ENCODE measurements around the gene DNASE1L2.
A peak's percentile ranks its signal among the peaks of the same experiment; 100 is the strongest.

DNASE1L2 gene

GRCh38 chr16:2276368-2277195 is 40.3 kb downstream of the DNASE1L2 start:
- CTCF ChIA-PET: no interaction called here
- H3K4me3 ChIP-seq (ENCODE audit: low read depth, low read length): no peak overlapping the region
- TF ChIP-seq SP3 (tag by site-specific recombination; IDR thresholded peaks at IDR 0.05): no peak
- TF ChIP-seq ZFHX2 (tag by site-specific recombination; conservative IDR thresholded peaks at IDR 0.05): 0 out of 2 replicates have a peak, but pooled peaks have one; percentile 15
- 0 out of 2 replicates have a peak, but pooled peaks have one; percentile 20 for TF ChIP-seq ZNF341 (tag by site-specific recombination; IDR thresholded peaks at IDR 0.05; ENCODE audit: low read depth)
- H3K27ac ChIP-seq (ENCODE audit: extremely low read depth, low read depth, low read length): no peak overlapping the region
- H3K36me3 ChIP-seq (ENCODE audit: control insufficient read depth in 2 of 2, insufficient read depth in 1 of 2, low read length in 2 of 2): peaks cover 0 to 14% of the 10 kb centered on the region in 2 experiments; a peak in 1 of 3 replicates
- H3K4me1 ChIP-seq (ENCODE audit: control insufficient read depth, insufficient read depth, low read length): no peaks in the 10 kb centered on the region
- H3K9me3 ChIP-seq (ENCODE audit: control insufficient read depth, insufficient read depth, low read depth, low read length): no peaks in the 10 kb centered on the region
- POLR2A ChIA-PET: no interaction called here

DNA sequence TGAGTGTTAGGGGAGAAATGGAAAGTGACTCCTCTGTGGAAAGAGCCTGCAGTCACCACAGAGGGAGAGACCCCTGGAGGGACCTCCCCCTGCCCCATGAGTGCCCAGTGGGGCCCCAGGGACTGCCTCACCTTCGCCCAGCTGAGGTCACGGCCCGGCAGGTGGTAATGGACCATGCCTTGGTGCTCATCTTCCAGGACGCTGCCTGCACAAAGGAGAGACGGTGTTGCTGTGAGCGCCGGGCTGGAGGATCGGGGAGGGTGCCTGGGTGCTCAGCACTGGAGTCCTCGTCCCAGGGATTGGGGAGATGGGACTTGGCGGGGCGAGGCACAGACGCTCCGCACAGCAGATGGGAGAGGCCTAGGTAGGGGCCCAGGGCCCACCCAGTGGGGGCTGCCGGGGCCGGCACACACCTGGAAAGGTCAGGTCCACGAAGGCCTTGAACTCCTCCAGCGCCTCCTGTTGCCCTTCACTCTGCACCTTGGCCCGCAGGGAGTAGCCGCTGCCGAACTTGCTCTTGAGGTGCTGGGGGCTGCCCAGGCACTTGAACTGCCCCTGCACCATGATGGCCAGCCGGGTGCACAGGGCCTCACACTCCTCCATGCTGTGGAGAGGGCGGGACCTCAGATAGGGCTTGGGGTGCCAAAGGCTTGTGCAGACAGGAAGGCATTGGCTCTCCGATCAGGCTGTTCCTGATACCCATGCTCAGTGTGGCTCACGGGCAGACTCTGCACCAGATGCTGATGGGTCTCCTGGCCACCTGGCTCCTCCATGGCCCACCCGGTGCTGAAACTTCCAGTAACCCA is 41.4 kb downstream of the DNASE1L2 start:
- ChIA-PET CTCF (interaction anchor here (0.8 kb wide), 1 partner anchor 19 kb away, joined by 3 read pairs; no protein-coding TSS in a partner anchor), POLR2A (no interaction called here)
- H3K9me3 ChIP-seq (ENCODE audit: control insufficient read depth, insufficient read depth, low read depth, low read length): no peaks in the 10 kb centered on the region
- TF ChIP-seq ZNF274 (IDR thresholded peaks at IDR 0.05; ENCODE audit: low read length) (no peak), ZNF274 (tag by site-specific recombination; IDR thresholded peaks at IDR 0.05; ENCODE audit: borderline replicate concordance) (no peak)
- H3K36me3 ChIP-seq (ENCODE audit: control insufficient read depth in 2 of 2, insufficient read depth in 1 of 2, low read length in 2 of 2): peaks cover 0 to 14% of the 10 kb centered on the region in 2 experiments; a peak in 1 of 3 replicates
- no peak overlapping the region for H3K4me3 ChIP-seq (ENCODE audit: low read depth, low read length)
- H3K27ac ChIP-seq (ENCODE audit: extremely low read depth, low read depth, low read length): no peak overlapping the region
- H3K4me1 ChIP-seq (ENCODE audit: control insufficient read depth, insufficient read depth, low read length): no peaks in the 10 kb centered on the region

DNA sequence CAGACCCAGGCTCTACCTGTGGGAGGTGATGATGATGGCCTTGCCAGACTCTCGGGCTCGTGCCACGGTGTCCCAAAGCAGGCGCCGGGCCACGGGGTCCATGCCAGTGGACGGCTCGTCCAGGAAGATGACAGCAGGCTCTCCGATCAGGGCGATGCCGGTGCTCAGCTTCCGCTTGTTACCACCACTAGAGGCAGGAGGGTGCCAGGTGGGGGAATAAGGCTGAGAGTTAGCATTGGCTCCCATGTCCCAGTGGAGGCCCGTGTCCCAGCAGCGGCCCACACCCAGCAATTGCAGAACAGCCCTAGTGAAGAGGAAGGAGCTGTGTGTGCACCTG is 42.0 kb downstream of the DNASE1L2 start:
- CTCF ChIA-PET: interaction anchor here (0.6 to 0.8 kb wide), 2 partner anchors 19 to 261 kb away, joined by 3 to 5 read pairs; no protein-coding TSS in a partner anchor
- Histone ChIP-seq H3K36me3 (ENCODE audit: control insufficient read depth in 2 of 2, insufficient read depth in 1 of 2, low read length in 2 of 2) (peaks cover 0 to 14% of the 10 kb centered on the region in 2 experiments; a peak in 1 of 3 replicates), H3K9me3 (ENCODE audit: control insufficient read depth, insufficient read depth, low read depth, low read length) (no peaks in the 10 kb centered on the region), H3K27ac (ENCODE audit: extremely low read depth, low read depth, low read length) (no peak overlapping the region), H3K4me1 (ENCODE audit: control insufficient read depth, insufficient read depth, low read length) (no peaks in the 10 kb centered on the region), H3K4me3 (ENCODE audit: low read depth, low read length) (no peak overlapping the region)
- no peak for TF ChIP-seq ZNF19 (tag by site-specific recombination; IDR thresholded peaks at IDR 0.05; ENCODE audit: low read depth)
- TF ChIP-seq ZNF248 (tag by site-specific recombination; IDR thresholded peaks at IDR 0.05): no peak
- no peak for TF ChIP-seq ZEB2 (tag by site-specific recombination; IDR thresholded peaks at IDR 0.05)
- no peak for TF ChIP-seq ZNF221 (tag by site-specific recombination; IDR thresholded peaks at IDR 0.05; ENCODE audit: borderline replicate concordance)
- no peak for TF ChIP-seq ZNF791 (tag by site-specific recombination; IDR thresholded peaks at IDR 0.05)
- TF ChIP-seq, protein P1, sequence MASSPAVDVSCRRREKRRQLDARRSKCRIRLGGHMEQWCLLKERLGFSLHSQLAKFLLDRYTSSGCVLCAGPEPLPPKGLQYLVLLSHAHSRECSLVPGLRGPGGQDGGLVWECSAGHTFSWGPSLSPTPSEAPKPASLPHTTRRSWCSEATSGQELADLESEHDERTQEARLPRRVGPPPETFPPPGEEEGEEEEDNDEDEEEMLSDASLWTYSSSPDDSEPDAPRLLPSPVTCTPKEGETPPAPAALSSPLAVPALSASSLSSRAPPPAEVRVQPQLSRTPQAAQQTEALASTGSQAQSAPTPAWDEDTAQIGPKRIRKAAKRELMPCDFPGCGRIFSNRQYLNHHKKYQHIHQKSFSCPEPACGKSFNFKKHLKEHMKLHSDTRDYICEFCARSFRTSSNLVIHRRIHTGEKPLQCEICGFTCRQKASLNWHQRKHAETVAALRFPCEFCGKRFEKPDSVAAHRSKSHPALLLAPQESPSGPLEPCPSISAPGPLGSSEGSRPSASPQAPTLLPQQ (tag by site-specific recombination; IDR thresholded peaks at IDR 0.05): no peak
- TF ChIP-seq, protein P2, sequence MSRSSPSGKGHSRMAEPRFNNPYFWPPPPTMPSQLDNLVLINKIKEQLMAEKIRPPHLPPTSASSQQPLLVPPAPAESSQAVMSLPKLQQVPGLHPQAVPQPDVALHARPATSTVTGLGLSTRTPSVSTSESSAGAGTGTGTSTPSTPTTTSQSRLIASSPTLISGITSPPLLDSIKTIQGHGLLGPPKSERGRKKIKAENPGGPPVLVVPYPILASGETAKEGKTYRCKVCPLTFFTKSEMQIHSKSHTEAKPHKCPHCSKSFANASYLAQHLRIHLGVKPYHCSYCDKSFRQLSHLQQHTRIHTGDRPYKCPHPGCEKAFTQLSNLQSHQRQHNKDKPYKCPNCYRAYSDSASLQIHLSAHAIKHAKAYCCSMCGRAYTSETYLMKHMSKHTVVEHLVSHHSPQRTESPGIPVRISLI (tag by site-specific recombination; IDR thresholded peaks at IDR 0.05): no peak
- no peak for TF ChIP-seq ZNF132 (tag by site-specific recombination; IDR thresholded peaks at IDR 0.05; ENCODE audit: borderline replicate concordance)
- no peak for TF ChIP-seq ZNF768 (tag by site-specific recombination; IDR thresholded peaks at IDR 0.05)
- TF ChIP-seq ZNF184 (tag by site-specific recombination; IDR thresholded peaks at IDR 0.05): no peak
- no peak for TF ChIP-seq SP2 (tag by site-specific recombination; IDR thresholded peaks at IDR 0.05)
- POLR2A ChIA-PET: no interaction called here

Data from HEK293 (cell line).